ENCODE data around the gene MGAT4B. TPM values are rescaled to one million over a fixed set of nuclear protein-coding genes. Genes with fewer than 3 reads are reported as not detected.
A peak's percentile ranks its signal among the peaks of the same experiment; 100 is the strongest.
"Not testable (repeated sequence)": the region's sequence is repeated elsewhere in the genome, so short reads cannot be mapped to it uniquely, and the experiment has no call there.

MGAT4B gene
- polyA plus RNA-seq, result 12.0 TPM

DNA sequence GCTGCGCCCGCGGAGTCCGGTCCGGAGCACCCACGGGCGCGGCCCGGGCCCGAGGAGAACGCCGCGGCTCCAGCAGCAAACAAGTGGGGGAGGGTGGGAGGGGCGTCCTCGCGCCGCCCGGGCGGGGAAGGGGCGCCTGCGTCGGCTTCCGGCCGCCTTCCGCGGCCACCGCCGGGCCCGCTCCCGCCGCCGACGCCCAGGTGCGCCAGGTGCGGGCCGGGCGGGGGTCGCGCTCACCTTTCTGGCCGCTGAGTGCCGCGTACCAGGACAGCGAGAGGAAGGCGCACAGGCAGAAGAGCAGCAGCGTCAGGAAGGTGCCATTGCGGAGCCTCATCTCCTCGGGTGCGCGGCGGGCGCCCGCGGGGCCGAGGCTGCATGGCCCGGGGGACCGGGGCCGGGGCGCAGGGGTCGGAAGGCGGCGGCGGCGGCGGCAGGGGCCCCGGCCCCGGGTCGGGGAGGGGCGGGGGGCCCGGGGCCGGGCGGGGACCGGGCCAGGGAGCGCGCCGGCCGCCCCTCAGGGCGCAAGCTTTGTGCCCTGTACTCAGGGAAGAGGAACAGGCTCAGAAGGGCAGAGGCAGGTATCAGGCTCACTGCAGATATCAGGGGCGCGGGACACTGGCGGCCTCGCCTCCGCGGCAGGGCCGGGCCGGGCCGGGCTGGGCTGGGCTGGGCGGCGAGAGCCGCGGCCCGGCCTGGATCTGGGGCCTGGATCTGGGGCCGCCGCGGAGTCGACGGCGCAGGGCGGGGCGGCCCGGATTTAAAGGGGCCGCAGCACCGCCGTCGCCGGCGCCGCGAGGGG lies at the start of gene MGAT4B:
MGAT4B (minus strand) TSS at position 617 of the 799 bp plus-strand sequence; CDS start at position 334, 283 bp downstream.
- H3K27ac Mint-ChIP-seq, result peak within 1 kb of the TSS in 1 of 3 donors; percentile 71
- H3K27me3 Mint-ChIP-seq, result no peaks in the 10 kb centered on the region
- no peaks in the 10 kb centered on the region for H3K9me3 Mint-ChIP-seq
- H3K36me3 Mint-ChIP-seq, result peaks cover 2% of the 10 kb centered on the region
- peaks cover 14 to 23% (median 21%) of the 10 kb centered on the region in 3 donors for H3K4me1 Mint-ChIP-seq
- peak within 1 kb of the TSS; percentile 80 to 90 (median 87) for H3K4me3 Mint-ChIP-seq

DNA sequence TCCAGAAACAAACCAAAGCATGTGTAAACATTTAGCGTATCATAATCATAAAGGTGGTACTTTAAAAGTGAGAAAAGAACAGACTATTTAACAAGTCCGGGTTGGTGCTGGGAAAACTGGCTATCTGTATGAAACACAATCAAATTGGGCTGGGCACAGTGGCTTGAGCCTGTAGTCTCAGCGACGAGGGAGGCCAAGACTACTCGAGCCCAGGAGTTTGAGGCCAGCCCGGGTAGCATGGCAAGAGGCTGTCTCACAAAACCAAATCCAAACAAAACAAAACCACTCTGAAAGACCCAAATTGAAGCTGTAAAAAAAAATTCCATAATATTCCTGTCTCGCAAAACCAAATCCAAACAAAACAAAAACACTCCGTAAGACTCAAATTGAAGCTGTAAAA lies 47.7 kb upstream of the MGAT4B start:
- peak overlapping the region in 2 of 4 donors; percentile 23 to 65 for H3K4me3 Mint-ChIP-seq
- H3K27me3 Mint-ChIP-seq, result no peaks in the 10 kb centered on the region
- no peaks in the 10 kb centered on the region for H3K9me3 Mint-ChIP-seq
- peak overlapping the region in 1 of 3 donors; percentile 31 for H3K27ac Mint-ChIP-seq
- peaks cover 4% of the 10 kb centered on the region for H3K36me3 Mint-ChIP-seq
- H3K4me1 Mint-ChIP-seq, result peaks cover 16 to 29% (median 18%) of the 10 kb centered on the region in 3 donors

DNA sequence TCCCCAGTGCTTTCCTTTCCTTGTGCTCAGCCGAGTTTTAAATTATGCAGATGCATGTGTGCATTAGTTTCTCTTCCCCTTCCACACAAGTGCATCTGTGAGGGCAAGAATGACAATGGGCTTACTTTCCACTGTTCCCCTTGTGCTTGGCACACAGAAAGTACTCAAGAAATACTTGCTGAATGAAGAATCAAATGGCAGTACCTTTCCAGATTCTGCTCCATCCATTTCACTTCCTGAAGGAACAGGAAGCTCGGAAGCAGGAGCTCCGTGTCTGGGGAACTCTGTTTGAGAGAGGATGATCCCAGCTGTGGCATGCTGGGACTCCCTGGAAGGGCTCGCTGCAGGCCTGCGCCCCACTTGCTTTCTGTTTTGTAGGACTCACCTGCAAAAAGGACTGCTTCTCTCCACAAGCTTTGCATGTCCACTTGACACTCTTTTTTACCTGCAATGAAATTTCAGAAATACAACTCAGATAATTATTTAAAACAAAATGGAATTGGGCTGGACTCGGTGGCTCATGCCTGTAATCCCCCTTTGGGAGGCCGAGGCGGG lies 46.4 kb upstream of the MGAT4B start:
- Mint-ChIP-seq H3K4me1 (peaks cover 16 to 29% (median 17%) of the 10 kb centered on the region in 3 donors), H3K27ac (peak overlapping the region; percentile 20 to 80 (median 60)), H3K27me3 (no peaks in the 10 kb centered on the region), H3K4me3 (peak overlapping the region in 3 of 4 donors; percentile 19 to 80 (median 63)), H3K36me3 (peaks cover 4% of the 10 kb centered on the region), H3K9me3 (no peaks in the 10 kb centered on the region)

DNA sequence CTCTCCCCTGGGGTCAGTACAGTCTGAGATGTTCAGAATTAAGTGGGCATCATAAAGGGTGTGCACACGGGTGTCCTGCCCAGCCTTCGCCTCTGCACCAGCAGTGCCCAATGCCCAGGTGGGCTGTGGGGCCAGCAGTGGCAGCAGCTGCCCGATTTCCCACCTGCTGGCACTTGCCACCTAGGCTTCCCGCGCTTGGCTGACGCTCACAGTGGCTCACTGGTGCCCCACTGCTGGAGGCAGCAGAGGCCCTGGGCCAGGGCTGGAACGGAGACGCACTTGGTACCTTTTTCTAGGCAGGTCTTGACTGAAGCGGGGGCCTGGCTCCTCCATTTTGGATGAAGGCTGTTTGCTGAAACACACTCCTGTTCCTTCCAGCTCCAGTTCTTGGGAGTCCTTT lies 35.0 kb upstream of the MGAT4B start:
- H3K9me3 Mint-ChIP-seq, result peaks cover 0 to 4% (median under 1%) of the 10 kb centered on the region in 3 donors
- H3K4me3 Mint-ChIP-seq, result no peak overlapping the region
- H3K36me3 Mint-ChIP-seq, result peaks cover 10% of the 10 kb centered on the region
- H3K27ac Mint-ChIP-seq, result peak overlapping the region in 1 of 3 donors; percentile 45
- H3K27me3 Mint-ChIP-seq, result no peaks in the 10 kb centered on the region
- H3K4me1 Mint-ChIP-seq, result peaks cover 1 to 6% (median 5%) of the 10 kb centered on the region in 3 donors

DNA sequence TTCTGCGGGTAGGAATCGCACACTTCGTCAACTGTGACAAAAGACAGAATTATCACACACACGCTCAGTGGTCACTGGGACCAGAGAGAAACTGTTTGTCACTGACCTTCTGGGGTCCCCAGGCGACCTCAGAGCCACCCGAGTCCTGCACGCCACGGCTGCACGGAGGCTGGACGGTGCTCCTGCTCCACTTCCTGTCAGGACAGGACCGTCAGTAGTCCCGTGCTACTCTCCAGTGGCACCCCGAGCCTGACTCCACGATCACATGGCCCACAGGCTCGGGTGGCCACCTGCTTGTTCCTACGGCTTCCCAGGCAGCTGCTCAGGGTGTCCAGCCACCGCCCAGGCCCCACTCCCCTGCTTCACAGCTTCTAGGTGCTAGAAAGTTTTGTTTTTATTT lies 34.1 kb upstream of the MGAT4B start:
- Mint-ChIP-seq H3K4me3 (no peak overlapping the region), H3K27me3 (no peaks in the 10 kb centered on the region), H3K27ac (no peak overlapping the region), H3K36me3 (peaks cover 7% of the 10 kb centered on the region), H3K4me1 (peaks cover 3 to 10% (median 5%) of the 10 kb centered on the region in 3 donors), H3K9me3 (peaks cover 0 to 4% (median 0%) of the 10 kb centered on the region in 3 donors)

DNA sequence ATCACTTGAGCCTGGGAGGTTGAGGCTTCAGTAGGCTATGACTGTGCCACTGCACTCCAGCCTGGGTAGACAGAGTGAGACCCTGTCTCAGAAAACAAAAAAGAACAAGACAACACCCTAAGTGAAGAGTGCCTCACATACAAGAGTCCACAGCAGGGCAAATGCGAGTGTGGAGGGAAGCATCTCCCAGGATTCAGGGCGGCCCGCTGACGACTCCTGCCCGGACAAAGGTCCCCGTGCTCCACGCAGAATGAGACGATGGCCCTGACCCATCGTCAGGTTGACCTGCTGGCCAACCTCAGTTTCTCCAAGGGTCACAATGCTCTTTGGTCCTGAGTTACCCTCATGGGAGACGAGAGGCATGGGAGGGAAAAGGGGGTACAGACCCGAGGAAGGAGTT lies 33.7 kb upstream of the MGAT4B start:
- peaks cover 0 to 4% (median 0%) of the 10 kb centered on the region in 3 donors for H3K9me3 Mint-ChIP-seq
- no peaks in the 10 kb centered on the region for H3K27me3 Mint-ChIP-seq
- H3K27ac Mint-ChIP-seq, result peak overlapping the region in 2 of 3 donors; percentile 47 to 53
- H3K4me3 Mint-ChIP-seq, result peak overlapping the region in 1 of 4 donors; percentile 41
- H3K4me1 Mint-ChIP-seq, result peaks cover 5 to 10% (median 5%) of the 10 kb centered on the region in 3 donors
- peaks cover 6% of the 10 kb centered on the region for H3K36me3 Mint-ChIP-seq

DNA sequence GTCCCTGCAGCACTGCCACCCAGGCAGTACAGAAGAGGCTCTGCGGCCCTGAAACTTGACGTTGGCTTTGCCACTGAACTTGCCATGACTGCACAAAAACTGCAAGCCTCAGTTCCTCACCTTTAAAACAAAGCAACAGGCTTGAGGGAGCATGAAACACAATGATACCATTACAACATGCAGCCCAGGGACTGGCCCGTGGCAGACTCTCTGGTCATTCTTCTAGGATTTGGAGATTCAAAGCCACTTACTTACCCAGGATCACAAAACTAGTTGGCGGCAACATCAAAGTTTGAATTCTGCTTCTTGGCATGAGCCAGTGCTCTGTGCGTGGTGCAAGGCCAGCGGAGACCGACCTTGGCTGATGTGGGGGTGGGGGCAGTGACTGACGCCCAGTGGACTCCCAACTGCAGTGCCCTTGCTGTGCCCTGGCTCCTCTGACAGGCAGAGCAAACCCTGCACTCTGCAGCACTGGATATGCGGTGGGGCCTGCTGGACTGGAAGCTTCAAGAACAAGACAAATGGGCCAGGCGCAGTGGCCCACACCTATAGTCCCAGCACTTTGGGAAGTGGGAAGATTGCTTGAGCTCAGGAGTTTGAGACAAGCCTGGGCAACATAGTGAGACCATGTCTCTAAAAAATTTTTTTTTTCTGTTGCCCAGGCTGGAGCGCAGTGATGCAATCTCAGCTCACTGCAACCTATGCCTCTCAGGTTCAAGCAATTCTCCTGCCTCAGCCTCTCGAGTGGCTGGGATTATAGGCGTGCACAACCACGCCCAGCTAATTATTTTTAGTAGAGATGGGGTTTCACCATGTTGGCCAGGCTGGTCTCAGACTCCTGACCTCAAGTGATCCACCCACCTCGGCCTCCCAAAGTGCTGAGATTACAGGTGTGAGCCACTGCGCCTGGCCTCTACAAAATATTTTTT lies 32.9 kb upstream of the MGAT4B start:
- Mint-ChIP-seq H3K9me3 (no peaks in the 10 kb centered on the region), H3K27me3 (no peaks in the 10 kb centered on the region), H3K36me3 (peaks cover 4% of the 10 kb centered on the region), H3K4me3 (no peak overlapping the region), H3K4me1 (peaks cover 5 to 10% (median 5%) of the 10 kb centered on the region in 3 donors), H3K27ac (peak overlapping the region; percentile 16 to 94 (median 77))

DNA sequence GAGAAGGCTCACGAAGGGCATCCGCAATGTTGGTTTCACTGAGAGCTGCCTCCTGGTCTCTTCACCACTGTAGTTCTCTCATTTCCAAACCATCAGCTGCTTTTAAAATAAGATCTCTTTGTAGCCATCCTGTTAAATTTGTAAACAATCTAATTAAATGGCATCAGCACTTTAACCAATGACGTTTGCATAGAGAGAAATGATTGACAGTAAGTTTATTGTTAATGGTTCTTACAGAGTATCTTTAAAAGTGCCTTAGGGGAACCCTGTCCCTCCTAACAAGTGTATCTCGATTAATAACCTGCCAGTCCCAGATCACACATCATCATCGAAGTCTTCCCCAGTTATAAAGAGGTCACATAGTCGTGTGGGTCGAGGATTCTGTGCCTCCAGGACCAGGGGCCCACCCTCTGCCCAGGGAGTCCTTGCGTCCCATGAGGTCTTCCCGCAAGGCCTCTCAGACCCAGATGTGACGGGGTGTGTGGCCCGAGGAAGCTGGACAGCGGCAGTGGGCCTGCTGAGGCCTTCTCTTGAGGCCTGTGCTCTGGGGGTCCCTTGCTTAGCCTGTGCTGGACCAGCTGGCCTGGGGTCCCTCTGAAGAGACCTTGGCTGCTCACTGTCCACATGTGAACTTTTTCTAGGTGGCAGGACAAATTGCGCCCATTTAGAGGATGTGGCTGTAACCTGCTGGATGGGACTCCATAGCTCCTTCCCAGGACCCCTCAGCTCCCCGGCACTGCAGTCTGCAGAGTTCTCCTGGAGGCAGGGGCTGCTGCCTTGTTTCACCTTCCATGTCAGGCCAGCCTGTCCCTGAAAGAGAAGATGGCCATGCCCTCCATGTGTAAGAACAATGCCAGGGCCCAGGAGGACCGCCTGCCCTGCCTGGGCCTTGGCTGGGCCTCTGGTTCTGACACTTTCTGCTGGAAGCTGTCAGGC lies 30.7 kb upstream of the MGAT4B start:
- H3K4me1 Mint-ChIP-seq, result peaks cover 5 to 10% (median 5%) of the 10 kb centered on the region in 3 donors
- no peaks in the 10 kb centered on the region for H3K9me3 Mint-ChIP-seq
- H3K27ac Mint-ChIP-seq, result peak overlapping the region; percentile 73 to 98 (median 76)
- H3K27me3 Mint-ChIP-seq, result no peaks in the 10 kb centered on the region
- peaks cover 2% of the 10 kb centered on the region for H3K36me3 Mint-ChIP-seq
- H3K4me3 Mint-ChIP-seq, result peak overlapping the region in 1 of 4 donors; percentile 50

DNA sequence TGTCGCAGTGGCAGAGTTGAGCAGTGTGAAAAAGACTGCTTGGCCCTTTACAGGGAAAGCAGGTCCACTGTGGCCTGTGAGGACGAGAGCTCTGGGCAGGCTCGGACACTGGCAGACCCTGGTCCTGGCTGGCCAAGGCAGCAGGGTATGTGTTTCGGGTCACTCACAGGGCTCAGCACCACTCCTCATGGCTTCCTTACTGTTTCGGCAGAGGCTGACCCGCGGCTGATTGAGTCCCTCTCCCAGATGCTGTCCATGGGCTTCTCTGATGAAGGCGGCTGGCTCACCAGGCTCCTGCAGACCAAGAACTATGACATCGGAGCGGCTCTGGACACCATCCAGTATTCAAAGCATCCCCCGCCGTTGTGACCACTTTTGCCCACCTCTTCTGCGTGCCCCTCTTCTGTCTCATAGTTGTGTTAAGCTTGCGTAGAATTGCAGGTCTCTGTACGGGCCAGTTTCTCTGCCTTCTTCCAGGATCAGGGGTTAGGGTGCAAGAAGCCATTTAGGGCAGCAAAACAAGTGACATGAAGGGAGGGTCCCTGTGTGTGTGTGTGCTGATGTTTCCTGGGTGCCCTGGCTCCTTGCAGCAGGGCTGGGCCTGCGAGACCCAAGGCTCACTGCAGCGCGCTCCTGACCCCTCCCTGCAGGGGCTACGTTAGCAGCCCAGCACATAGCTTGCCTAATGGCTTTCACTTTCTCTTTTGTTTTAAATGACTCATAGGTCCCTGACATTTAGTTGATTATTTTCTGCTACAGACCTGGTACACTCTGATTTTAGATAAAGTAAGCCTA lies 29.8 kb upstream of the MGAT4B start:
- Mint-ChIP-seq H3K27ac (peak overlapping the region; percentile 76 to 98 (median 81)), H3K4me1 (peaks cover 5 to 10% (median 5%) of the 10 kb centered on the region in 3 donors), H3K36me3 (peaks cover 2% of the 10 kb centered on the region), H3K9me3 (no peaks in the 10 kb centered on the region), H3K4me3 (peak overlapping the region in 1 of 4 donors; percentile 50), H3K27me3 (no peaks in the 10 kb centered on the region)

DNA sequence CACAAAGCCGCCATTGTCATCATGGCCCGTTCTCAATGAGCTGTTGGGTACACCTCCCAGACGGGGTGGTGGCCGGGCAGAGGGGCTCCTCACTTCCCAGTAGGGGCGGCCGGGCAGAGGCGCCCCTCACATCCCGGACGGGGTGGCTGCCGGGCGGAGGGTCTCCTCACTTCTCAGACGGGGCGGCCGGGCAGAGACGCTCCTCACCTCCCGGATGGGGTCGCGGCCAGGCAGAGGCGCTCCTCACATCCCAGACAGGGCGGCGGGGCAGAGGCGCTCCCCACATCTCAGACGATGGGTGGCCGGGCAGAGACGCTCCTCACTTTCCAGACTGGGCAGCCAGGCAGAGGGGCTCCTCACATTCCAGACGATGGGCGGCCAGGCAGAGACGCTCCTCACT lies 28.2 kb upstream of the MGAT4B start:
- H3K4me1 Mint-ChIP-seq, H3K4me3 Mint-ChIP-seq, H3K27me3 Mint-ChIP-seq, H3K9me3 Mint-ChIP-seq, H3K36me3 Mint-ChIP-seq, H3K27ac Mint-ChIP-seq: not testable (repeated sequence)

DNA sequence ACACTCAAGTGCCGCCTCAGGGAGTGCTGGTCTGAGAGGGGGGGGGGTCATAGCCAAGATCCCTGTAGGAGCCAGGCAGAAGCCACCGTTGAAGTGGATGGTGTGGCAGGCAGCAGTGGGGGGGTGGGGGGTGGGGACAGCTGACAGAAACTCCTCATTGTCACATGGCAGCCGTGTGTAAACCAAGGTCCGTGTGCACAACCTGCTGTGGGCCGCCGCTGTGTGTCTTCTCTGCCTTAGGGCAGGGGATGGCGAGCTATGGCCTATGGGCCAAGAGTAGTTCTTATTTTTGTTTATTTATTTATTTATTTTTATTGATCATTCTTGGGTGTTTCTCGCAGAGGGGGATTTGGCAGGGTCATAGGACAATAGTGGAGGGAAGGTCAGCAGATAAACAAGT lies 27.5 kb upstream of the MGAT4B start:
- Mint-ChIP-seq H3K4me3 (no peak overlapping the region), H3K27me3 (no peaks in the 10 kb centered on the region), H3K27ac (peak overlapping the region in 1 of 3 donors; percentile 56), H3K4me1 (peaks cover 5 to 10% (median 5%) of the 10 kb centered on the region in 3 donors), H3K9me3 (no peaks in the 10 kb centered on the region), H3K36me3 (peaks cover 6% of the 10 kb centered on the region)

DNA sequence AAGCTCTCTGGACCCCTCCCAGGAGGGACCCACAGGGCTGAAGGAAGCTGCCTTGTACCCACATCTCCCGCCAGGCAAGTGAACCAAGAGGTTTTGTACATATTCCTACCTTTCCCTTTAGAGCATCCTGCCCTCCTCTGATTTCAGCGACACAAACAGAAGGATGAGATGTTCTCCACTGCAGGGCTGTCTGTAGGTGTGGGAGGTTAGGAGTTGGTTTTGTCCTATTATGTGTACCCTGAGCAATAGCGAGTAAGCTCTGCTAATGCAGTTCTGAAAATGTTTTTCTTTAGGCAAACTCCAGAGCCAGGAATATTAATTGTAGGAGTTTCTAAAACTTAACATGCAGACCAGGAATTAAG lies 27.0 kb upstream of the MGAT4B start:
- peak overlapping the region in 2 of 3 donors; percentile 56 to 61 for H3K27ac Mint-ChIP-seq
- H3K27me3 Mint-ChIP-seq, result no peaks in the 10 kb centered on the region
- H3K4me1 Mint-ChIP-seq, result peaks cover 5 to 10% (median 5%) of the 10 kb centered on the region in 3 donors
- H3K4me3 Mint-ChIP-seq, result peak overlapping the region in 1 of 4 donors; percentile 26
- H3K36me3 Mint-ChIP-seq, result peaks cover 7% of the 10 kb centered on the region
- H3K9me3 Mint-ChIP-seq, result no peaks in the 10 kb centered on the region

DNA sequence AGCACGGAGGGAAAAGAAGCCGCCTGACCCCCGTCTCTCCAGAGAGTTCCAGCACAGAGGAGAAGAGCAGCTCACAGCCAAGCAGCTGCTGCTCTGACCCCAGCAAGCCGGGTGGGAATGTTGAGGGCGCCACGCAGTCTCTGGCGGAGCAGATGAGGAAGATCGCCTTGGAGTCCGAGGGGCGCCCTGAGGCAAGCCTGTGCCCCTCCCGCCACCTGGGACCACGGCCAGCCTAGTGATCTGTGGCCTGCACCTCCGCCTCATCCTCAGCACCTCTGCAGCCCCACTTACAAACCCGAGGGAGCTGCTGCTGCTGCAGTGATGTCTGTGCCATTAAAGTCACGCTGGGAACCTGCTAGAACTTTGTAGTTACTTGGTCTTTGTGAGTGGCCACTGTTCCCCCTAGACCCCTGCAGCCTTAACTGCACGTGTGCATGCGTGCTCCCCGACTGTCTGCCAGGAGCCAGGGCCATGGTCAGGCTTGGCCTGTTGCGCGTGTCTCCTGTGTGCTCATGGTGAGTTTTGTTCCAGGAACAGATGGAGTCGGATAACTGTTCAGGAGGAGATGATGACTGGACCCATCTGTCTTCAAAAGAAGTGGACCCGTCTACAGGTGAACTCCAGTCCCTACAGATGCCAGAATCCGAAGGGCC lies 26.5 kb upstream of the MGAT4B start:
- H3K36me3 Mint-ChIP-seq, result peaks cover 8% of the 10 kb centered on the region
- H3K4me1 Mint-ChIP-seq, result peaks cover 5 to 10% (median 5%) of the 10 kb centered on the region in 3 donors
- peak overlapping the region in 1 of 4 donors; percentile 26 for H3K4me3 Mint-ChIP-seq
- no peaks in the 10 kb centered on the region for H3K9me3 Mint-ChIP-seq
- H3K27ac Mint-ChIP-seq, result peak overlapping the region in 2 of 3 donors; percentile 61 to 90
- H3K27me3 Mint-ChIP-seq, result no peaks in the 10 kb centered on the region

All from IgD-negative memory B cell (primary cell).